ENCODE results near the gene MYL10. TPM values are rescaled to one million over a fixed set of nuclear protein-coding genes. Genes with fewer than 3 reads are reported as not detected.

Gene MYL10
- total RNA-seq, 2 donors from 2014 or later = not detected

DNA sequence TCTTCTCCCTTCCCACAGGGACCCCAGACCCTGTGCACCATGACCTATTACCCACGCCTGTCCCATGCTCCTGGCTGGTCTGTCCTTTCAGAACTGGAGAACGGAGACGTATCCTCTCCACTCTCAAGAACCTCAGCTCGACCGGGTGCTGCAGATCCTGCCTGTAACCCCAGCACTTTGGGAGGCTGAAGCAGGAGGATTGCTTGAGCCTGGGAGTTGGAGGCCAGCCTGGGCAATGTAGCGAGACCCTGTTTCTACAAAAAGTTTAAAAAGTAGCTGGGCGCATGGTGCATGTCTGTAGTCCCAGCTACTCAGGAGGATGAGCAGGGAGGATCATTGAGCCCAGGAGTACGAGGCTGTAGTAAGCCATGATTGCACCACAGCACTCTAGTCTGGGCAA, 37.2 kb upstream of the MYL10 start:
- H3K27me3 ChIP-seq = no peaks in the 10 kb centered on the region
- H3K9me3 ChIP-seq = no peaks in the 10 kb centered on the region
- intact Hi-C loops (cut with DNase I) = loop anchor here (10.0 kb wide), 1 partner anchor 121 kb away; no protein-coding TSS in a partner anchor
- TF ChIP-seq CTCF (IDR thresholded peaks at IDR 0.05) = no peak
- DNase-seq = no peak
- H3K4me1 ChIP-seq = no peaks in the 10 kb centered on the region
- no peak overlapping the region for H3K4me3 ChIP-seq
- H3K27ac ChIP-seq = no peak overlapping the region
- H3K9ac ChIP-seq (ENCODE audit: low read depth in 2 of 2, low read length in 2 of 2) = no peak overlapping the region
- no peaks in the 10 kb centered on the region for H3K36me3 ChIP-seq

GRCh38 chr7:101664893-101665471, 35.9 kb upstream of the MYL10 start:
- H3K27ac ChIP-seq = no peak overlapping the region
- H3K27me3 ChIP-seq = no peaks in the 10 kb centered on the region
- intact Hi-C loops (cut with DNase I) = loop anchor here (10.0 kb wide), 1 partner anchor 120 kb away; no protein-coding TSS in a partner anchor
- no peak for TF ChIP-seq CTCF (IDR thresholded peaks at IDR 0.05)
- H3K4me3 ChIP-seq = no peak overlapping the region
- no peak overlapping the region for H3K9ac ChIP-seq (ENCODE audit: low read depth in 2 of 2, low read length in 2 of 2)
- no peaks in the 10 kb centered on the region for H3K9me3 ChIP-seq
- H3K4me1 ChIP-seq = no peaks in the 10 kb centered on the region
- DNase-seq = no peak
- H3K36me3 ChIP-seq = no peaks in the 10 kb centered on the region

GRCh38 chr7:101664436-101664835, 35.3 kb upstream of the MYL10 start:
- no peak overlapping the region for H3K9ac ChIP-seq (ENCODE audit: low read depth in 2 of 2, low read length in 2 of 2)
- intact Hi-C loops (cut with DNase I) = loop anchor here (10.0 kb wide), 1 partner anchor 120 kb away; no protein-coding TSS in a partner anchor
- no peak overlapping the region for H3K27ac ChIP-seq
- H3K9me3 ChIP-seq = no peaks in the 10 kb centered on the region
- H3K27me3 ChIP-seq = no peaks in the 10 kb centered on the region
- H3K36me3 ChIP-seq = no peaks in the 10 kb centered on the region
- TF ChIP-seq CTCF (IDR thresholded peaks at IDR 0.05) = no peak
- no peaks in the 10 kb centered on the region for H3K4me1 ChIP-seq
- H3K4me3 ChIP-seq = no peak overlapping the region
- DNase-seq = no peak

DNA sequence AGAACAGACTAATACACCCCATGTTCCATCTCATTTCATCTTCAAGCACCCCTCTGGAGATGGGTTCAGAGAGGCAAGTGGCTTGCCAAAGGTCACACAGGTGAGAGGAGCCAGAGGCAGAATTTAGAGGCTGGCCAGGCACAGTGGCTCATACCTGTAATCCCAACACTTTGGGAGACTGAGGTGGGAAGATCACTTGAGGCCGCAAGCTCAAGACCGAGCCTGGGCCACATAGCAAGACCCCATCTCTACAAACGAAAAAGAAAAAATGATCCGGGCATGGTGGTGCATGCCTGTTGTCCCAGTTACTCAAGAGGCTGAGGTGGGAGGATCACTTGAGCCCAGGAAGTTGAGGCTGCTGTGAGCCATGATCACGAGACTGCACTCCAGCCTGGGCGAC, 34.7 kb upstream of the MYL10 start:
- H3K27ac ChIP-seq = no peak overlapping the region
- no peaks in the 10 kb centered on the region for H3K27me3 ChIP-seq
- H3K9ac ChIP-seq (ENCODE audit: low read depth in 2 of 2, low read length in 2 of 2) = no peak overlapping the region
- H3K9me3 ChIP-seq = no peaks in the 10 kb centered on the region
- H3K4me3 ChIP-seq = no peak overlapping the region
- no peak for TF ChIP-seq CTCF (IDR thresholded peaks at IDR 0.05)
- no peak for DNase-seq
- H3K4me1 ChIP-seq = no peaks in the 10 kb centered on the region
- H3K36me3 ChIP-seq = no peaks in the 10 kb centered on the region
- intact Hi-C loops (cut with DNase I) = loop anchor here (10.0 kb wide), 1 partner anchor 119 kb away; no protein-coding TSS in a partner anchor

DNA sequence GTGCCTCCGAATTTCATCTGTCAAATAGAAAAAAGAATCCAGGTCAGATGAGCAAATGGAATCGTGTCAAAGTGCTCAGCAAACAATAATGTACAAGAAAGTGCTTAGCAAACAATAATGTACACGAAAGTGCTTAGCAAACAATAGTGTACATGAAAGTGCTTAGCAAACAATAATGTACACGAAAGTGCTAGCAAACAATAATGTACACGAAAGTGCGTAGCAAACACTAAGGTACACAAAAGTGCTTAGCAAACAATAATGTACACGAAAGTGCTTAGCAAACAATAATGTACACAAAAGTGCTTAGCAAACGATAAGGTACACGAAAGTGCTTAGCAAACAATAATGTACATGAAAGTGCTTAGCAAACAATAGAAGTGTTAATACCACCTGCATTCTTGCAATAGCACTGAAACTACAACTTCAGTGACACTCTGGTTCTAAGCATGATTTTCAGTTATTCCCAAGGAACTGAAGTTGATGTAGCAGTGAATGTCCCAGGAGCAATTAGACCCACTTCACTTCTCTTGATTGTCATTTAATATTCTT, 33.4 kb upstream of the MYL10 start:
- no peaks in the 10 kb centered on the region for H3K9me3 ChIP-seq
- H3K27ac ChIP-seq = no peak overlapping the region
- no peaks in the 10 kb centered on the region for H3K36me3 ChIP-seq
- H3K4me3 ChIP-seq = no peak overlapping the region
- DNase-seq = no peak
- H3K4me1 ChIP-seq = no peaks in the 10 kb centered on the region
- intact Hi-C loops (cut with DNase I) = loop anchor here (10.0 kb wide), 1 partner anchor 118 kb away; no protein-coding TSS in a partner anchor
- TF ChIP-seq CTCF (IDR thresholded peaks at IDR 0.05) = no peak
- no peak overlapping the region for H3K9ac ChIP-seq (ENCODE audit: low read depth in 2 of 2, low read length in 2 of 2)
- H3K27me3 ChIP-seq = no peaks in the 10 kb centered on the region
